Measurements from ENCODE around the gene LDLRAD4.

Gene LDLRAD4

DNA sequence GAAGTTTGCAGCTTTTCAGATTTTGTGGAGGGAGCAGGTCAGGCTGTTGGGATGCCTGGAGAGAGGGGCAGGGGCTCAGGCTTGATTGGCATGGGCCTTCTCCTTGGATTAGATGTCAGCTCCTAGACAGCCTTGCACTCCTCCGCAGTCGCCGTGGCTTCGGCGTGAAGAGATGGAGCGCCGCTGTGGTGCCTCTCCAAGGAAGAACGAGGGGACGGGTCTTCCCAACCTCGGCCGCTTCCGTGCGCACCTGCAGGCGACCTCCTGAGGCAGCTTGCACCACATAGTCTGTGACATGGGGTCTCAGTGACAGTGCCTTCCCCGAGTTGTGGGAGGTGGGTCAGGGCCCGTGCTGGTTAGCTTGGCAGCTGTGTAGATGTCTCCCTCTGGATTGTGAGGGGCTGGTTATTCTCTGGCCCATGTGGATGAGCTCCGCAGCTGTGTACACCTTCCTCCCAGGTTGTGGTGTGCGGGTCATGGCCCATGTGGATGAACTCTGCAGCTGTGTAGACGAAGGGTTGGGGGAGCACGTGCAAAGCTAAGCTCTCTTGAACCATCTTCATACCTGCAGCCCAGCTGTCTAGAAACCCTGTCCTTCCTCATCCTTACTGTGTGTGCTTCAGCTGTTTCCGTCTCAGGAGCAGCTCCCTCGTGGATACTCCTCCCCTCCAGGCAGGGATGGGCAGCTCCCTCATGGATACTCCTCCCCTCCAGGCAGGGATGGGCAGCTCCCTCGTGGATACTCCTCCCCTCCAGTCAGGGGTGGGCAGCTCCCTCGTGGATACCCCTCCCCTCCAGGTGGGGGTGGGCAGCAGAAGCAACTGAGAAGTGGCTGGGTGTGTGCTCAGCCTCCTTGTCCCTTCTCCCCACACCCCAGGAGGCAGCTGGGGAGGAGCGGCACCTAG is 170.3 kb downstream of the LDLRAD4 start:
- DNase-seq (ENCODE audit: low spot score) = peak; percentile 46

GRCh38 chr18:13389491-13390131 is 171.1 kb downstream of the LDLRAD4 start:
- DNase-seq (ENCODE audit: low spot score) = no peak

- DNase-seq (ENCODE audit: low spot score) = peak; percentile 46
Observed at GRCh38 chr18:13390196-13390595, 171.6 kb downstream of the LDLRAD4 start.

DNA sequence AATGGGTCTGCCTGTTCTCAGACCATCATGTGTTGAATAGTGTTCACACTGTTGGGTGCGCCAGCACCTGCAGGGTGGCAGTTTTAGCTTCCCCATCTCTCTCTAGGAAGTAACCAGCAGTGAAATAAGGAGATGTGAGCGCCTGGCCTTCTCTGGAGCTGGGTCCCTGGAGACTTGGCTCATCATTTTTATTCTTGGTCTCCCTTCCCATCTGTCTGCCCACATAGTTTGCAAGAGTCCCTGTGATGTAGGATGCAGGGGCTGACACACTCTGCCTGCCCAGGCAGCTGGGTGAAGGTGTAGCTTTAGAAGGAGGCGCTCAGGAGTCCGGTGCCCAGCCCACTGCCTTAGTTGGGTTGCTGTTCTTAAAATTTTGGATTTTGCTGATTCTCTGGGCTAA is 172.2 kb downstream of the LDLRAD4 start:
- no peak for DNase-seq (ENCODE audit: low spot score)

DNA sequence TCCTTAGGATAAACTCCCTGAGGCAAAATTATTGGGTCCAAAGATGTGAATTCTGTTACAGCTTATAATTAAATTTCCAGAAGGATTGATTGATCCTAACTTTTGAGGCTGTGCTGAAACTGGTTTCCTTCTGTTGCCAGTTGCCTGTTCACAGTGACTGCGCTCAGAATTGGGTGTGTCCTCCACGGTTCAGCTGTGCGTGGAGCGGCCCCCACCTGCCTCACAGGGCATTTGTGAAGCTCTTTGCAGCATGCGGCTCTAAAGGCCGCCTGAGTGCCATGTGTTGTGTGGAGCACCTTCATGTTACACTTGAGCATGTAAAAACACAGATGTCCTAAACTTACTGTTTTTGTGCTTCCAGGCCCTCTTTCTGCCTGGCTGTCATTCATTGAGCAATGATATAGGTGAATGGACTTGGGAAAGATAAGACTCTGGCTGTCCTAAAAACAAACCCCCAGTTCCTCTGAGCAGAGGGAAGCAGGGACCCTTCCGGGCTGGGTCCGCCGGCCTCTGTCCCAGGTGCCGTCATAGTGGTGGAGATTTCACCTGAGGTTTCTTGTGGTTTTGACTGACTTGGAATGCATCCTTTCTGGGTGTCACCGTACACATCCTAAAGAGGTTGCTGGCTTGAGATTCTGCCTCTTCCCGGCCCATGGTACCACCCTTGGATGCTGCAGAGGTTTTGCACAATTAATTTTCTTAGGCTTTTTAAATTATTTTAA is 173.6 kb downstream of the LDLRAD4 start:
- DNase-seq (ENCODE audit: low spot score) = peak; percentile 27

- no peak for DNase-seq (ENCODE audit: low spot score)
Observed at GRCh38 chr18:13392899-13393298, 174.3 kb downstream of the LDLRAD4 start.

- no peak for DNase-seq (ENCODE audit: low spot score)
Observed at GRCh38 chr18:13393338-13393737, 174.8 kb downstream of the LDLRAD4 start.

DNA sequence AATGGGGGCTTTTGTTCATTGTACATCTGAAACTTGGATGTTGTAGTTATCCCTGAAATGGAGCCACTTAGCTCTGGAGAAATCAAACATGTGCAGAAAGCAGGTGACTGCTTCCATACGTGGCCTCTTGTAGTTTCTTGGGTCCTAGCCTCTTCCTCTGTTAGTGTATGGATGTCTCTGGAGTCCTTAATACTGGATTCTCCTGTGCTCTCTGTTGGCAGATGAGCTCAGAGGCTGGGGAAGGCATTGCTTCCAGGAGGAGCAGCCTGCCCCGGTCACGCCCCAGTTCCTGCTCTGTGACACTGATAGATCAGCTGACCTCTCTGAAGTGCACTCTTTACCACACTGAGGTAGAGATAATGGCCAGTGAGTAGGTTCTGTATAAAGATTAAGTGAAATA is 176.2 kb downstream of the LDLRAD4 start:
- DNase-seq (ENCODE audit: low spot score) = peak; percentile 41

DNA sequence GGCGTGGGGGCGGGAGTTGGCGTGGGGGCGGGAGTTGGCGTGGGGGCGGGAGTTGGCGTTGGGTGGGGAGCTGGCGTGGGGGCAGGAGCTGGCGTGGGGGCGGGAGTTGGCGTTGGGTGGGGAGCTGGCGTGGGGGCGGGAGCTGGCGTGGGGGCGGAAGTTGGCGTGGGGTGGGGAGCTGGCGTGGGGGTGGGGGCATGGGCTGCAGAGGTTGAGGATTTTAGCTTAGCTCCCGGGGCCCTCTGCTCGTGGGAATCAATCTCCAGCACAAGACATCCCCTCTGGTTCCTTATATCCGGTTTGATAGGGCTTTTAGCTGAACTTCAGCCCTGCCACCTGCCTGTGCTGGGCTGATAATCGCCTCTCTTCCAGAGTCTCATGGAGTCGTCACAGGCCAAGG is 177.0 kb downstream of the LDLRAD4 start:
- no peak for DNase-seq (ENCODE audit: low spot score)

GRCh38 chr18:13397504-13398163 is 179.1 kb downstream of the LDLRAD4 start:
- no peak for DNase-seq (ENCODE audit: low spot score)

DNA sequence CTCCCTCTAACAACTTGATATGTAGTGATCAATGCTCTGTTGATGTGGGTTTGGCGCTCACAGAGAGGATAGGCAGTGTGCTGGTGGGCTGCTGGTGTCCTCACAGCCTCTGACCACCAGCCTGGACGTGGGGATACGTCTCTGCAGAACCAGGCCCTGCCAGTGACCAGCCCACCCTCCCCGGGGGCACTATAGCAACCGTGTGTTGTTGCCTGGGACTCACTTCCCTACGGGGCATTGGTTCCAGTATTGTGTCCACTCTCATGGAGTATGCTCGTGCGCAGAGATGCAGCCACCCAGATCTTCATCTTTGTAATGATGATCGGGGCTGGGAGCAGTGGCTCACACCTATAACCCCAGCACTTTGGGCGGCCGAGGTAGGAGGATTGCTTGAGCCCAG is 180.1 kb downstream of the LDLRAD4 start:
- DNase-seq (ENCODE audit: low spot score) = no peak

- no peak for DNase-seq (ENCODE audit: low spot score)
Observed at GRCh38 chr18:13399511-13399910, 181.0 kb downstream of the LDLRAD4 start.

- no peak for DNase-seq (ENCODE audit: low spot score)
Observed at GRCh38 chr18:13400636-13401315, 182.2 kb downstream of the LDLRAD4 start.

GRCh38 chr18:13401404-13401803 is 182.8 kb downstream of the LDLRAD4 start:
- DNase-seq (ENCODE audit: low spot score) = peak; percentile 29

- DNase-seq (ENCODE audit: low spot score) = peak; percentile 18
Observed at GRCh38 chr18:13401826-13402225, 183.3 kb downstream of the LDLRAD4 start.

- peak; percentile 36 for DNase-seq (ENCODE audit: low spot score)
Observed at GRCh38 chr18:13403786-13404549, 185.4 kb downstream of the LDLRAD4 start.

- DNase-seq (ENCODE audit: low spot score) = peak; percentile 32
Observed at GRCh38 chr18:13405305-13406038, 186.9 kb downstream of the LDLRAD4 start.

GRCh38 chr18:13406049-13406615 is 187.6 kb downstream of the LDLRAD4 start:
- peak; percentile 28 for DNase-seq (ENCODE audit: low spot score)

DNA sequence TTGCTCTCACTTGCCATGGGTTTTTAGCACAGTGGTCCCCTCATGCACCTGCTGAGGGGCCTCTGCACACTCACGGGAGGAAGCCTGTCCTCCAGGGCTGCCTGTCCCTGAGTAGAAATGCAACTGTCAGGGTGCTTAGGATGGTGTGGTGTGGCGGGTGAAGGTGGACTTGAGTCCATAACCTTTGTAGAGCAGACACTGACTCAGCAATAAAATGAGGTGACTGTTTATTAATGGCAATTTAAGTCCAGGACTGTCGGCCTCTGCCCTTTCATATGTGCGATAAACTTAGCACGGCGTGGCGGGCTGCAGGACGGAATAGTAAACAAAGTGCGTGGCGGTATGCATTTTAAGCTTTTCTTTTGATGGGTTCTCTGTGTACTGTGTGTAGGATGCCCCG is 188.2 kb downstream of the LDLRAD4 start:
- DNase-seq (ENCODE audit: low spot score) = no peak

DNA sequence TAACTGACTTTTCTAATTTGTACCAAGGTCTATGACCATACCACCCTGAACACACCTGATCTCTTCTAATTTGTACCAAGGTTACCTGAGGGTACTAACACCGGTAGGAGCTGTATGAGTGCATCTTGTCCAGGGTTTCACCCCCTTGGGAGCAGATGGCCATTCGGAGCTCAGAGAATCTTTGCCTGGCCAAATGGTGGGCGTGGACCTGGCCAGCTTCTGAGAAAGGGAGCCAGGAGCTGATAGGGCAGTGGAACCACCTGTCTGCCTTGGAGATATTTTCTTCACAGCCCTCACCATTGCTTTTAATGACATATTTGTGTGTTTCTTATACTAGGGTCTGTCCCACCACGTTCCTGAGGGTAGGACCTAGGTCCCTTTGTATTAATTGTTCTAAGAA is 188.9 kb downstream of the LDLRAD4 start:
- DNase-seq (ENCODE audit: low spot score) = no peak
